ENCODE data around the gene RAF1.
A peak's percentile ranks its signal among the peaks of the same experiment; 100 is the strongest.
"Not testable (repeated sequence)": the region's sequence is repeated elsewhere in the genome, so short reads cannot be mapped to it uniquely, and the experiment has no call there.

RAF1 gene

DNA sequence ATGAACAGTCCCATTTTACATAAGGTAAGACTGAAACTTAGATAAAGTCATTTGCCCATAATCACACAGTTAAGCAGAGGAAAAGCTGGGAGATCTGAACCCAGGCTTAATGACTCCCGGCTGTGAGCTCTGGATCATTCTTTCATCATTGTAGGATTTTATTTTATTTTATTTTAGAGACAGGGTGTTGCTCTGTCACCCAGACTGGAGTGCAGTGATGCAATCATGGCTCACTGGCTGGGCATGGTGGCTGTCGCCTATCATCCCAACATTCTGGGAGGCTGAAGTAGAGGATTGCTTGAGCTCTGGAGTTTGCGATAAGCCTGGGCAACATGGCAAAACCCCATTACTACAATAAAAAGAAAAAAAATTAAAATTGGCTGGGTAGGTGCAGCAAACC, 31.2 kb upstream of the RAF1 start:
- no peak for DNase-seq (ENCODE audit: low read depth in 1 of 2, low spot score in 1 of 2)
- in situ Hi-C loops (cut with HindIII; ENCODE audit: low pct_unique_long_range_greater_than_20kb, low sequenced_read_pairs) = no loop called here
- no peak for TF ChIP-seq JUND (IDR thresholded peaks at IDR 0.05; ENCODE audit: low read depth)

DNA sequence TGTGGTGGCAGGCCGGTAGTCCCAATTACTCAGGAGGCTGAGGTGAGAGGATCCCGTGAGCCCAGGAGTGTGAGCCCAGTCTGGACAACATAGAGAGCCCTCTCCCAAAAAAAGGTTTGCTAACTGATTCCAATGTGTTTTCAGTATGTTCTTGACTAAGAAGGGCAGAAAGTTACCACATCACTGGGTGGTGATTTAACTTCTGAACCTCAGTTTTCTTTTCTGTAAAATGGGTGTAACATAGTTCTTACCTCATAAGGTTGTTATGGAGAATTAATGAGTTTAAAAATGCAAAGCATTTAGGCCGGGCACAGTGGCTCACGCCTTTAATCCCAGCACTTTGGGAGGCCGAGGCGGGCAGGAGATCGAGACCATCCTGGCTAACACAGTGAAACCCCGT, 28.5 kb upstream of the RAF1 start:
- in situ Hi-C loops (cut with HindIII; ENCODE audit: low pct_unique_long_range_greater_than_20kb, low sequenced_read_pairs) = no loop called here
- no peak for DNase-seq (ENCODE audit: low read depth in 1 of 2, low spot score in 1 of 2)
- no peak for TF ChIP-seq JUND (IDR thresholded peaks at IDR 0.05; ENCODE audit: low read depth)

DNA sequence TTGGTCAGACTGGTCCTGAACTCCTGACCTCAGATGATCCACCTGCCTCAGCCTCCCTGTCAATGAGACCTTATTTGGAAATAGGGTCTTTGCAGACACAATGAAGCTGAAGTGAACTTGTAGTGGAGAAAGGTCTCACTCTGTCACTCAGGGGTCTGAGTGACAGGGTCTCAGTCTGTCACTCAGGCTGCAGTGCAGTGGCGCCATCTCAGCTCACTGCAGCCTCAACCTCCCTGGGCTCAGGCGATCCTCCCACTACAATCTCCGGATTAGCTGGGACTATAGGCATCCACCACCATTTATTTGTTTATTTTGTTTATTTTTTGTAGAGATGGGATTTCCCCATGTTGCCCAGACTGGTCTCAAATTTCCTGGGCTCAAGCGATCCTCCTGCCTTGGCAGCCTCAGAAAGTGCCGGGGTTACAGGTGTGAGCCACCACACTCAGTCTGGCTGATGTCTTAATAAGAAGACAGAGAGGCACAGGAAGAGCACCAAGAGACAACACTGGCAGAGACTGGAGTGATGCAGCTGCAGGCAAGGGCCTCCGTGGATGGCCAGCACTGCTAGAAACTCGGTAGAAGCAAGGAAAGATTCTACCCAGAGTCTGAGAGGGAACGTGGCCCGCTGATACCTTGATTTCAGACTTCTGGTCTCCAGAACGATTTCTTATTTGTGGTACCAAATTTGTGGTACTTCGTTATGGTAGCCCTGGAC, 26.2 kb upstream of the RAF1 start:
- no peak for TF ChIP-seq JUND (IDR thresholded peaks at IDR 0.05; ENCODE audit: low read depth)
- no peak for DNase-seq (ENCODE audit: low read depth in 1 of 2, low spot score in 1 of 2)
- in situ Hi-C loops (cut with HindIII; ENCODE audit: low pct_unique_long_range_greater_than_20kb, low sequenced_read_pairs) = no loop called here

DNA sequence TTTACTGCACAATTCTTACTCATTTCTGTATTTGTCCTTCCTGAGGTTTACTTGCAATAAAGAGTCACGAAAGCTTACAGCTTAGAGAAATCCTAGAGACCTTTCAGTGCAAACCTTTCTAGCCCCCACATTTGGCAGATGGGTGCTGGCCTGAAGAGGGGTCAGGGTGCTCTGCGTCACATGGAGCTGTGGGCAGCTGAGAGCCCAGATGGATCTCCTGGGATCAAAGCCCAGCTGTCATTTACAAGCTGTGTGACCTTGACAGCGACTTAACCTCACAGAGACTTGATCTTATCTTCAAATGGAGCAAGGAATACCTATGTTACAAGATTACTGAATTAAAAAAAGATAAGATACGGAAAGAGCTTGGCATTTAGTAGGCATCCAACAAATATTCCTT, 24.0 kb upstream of the RAF1 start:
- in situ Hi-C loops (cut with HindIII; ENCODE audit: low pct_unique_long_range_greater_than_20kb, low sequenced_read_pairs) = no loop called here
- no peak for DNase-seq (ENCODE audit: low read depth in 1 of 2, low spot score in 1 of 2)
- no peak for TF ChIP-seq JUND (IDR thresholded peaks at IDR 0.05; ENCODE audit: low read depth)

DNA sequence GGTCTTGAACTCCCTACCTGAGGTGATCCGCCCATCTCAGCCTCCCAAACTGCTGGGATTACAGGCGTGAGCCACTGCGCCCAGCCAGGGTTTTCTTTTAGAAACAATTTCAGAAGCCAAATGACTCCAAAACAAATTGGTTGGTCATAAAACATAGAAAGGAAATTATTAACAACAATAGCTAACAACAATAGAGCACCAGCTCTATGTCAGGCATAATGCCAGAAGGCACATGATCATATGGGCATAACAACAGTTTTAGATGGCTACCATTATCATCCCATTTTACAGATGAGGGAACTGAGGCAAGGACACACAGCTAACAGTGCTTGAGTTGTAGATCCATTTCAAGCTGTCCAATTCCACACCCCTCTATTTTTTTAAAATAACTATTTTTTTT, 22.2 kb upstream of the RAF1 start:
- in situ Hi-C loops (cut with HindIII; ENCODE audit: low pct_unique_long_range_greater_than_20kb, low sequenced_read_pairs) = no loop called here
- no peak for DNase-seq (ENCODE audit: low read depth in 1 of 2, low spot score in 1 of 2)
- TF ChIP-seq JUND (IDR thresholded peaks at IDR 0.05; ENCODE audit: low read depth) = no peak

DNA sequence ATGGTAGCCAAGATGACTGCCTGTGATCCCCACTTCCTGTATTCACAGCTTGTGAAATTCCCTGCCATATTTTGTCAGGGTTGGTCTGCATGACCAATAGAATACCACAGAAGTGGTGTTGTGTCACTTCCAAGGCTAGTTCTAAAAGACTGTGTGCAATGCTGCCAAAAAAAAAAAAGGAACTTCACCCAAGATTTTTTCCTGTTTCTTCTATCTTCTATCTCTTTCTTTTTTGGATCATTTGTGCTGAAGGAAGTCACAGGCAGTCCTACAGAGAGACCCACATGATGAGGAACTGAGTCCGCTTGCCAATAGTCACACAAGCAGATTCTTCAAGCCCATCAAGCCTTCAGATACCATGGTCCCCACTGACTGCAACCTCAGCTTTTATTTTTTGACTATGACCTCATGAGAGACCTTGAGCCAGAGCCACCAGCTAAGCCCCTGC, 18.1 kb upstream of the RAF1 start:
- no peak for TF ChIP-seq JUND (IDR thresholded peaks at IDR 0.05; ENCODE audit: low read depth)
- in situ Hi-C loops (cut with HindIII; ENCODE audit: low pct_unique_long_range_greater_than_20kb, low sequenced_read_pairs) = no loop called here
- no peak for DNase-seq (ENCODE audit: low read depth in 1 of 2, low spot score in 1 of 2)

DNA sequence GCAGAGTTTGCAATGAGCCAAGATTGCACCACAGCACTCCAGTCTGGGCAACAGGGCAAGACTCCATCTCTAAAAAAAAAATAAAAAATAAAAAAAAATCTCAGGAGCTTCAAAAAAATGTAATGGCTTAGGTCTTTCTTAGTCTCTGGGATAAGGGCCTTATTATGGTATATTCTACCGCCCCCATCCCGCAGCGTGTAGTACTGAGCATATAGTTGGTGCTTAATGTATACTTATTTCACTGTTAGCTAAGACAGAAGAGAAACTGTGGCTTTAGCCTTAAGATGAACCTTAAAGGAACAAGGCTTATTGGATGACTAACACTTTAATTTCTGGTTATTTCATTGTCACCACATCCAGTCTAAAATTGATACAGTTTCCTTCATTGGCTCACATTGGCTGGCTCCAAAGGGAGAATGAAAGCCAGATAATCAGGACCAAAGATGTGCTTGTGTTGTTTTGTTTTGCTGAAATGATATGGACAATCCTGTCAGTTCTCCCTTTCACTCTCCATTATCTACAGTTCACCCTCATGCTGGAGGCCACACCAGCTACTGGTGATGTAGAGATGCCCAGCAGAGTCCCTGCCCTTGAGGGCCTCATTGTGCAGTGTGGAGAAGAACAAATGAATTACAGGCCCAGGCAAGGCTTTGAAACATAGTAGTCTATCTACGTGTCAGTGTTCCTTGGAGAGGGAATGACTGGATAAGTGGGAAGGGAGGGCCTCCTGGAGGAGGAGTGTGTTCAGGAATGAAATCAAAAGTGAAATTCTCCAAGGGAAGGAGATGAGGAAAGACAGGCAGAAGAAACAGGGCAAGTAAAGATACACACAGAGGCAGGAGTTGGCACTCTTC, 17.4 kb upstream of the RAF1 start:
- no peak for DNase-seq (ENCODE audit: low read depth in 1 of 2, low spot score in 1 of 2)
- TF ChIP-seq JUND (IDR thresholded peaks at IDR 0.05; ENCODE audit: low read depth) = no peak
- in situ Hi-C loops (cut with HindIII; ENCODE audit: low pct_unique_long_range_greater_than_20kb, low sequenced_read_pairs) = no loop called here

DNA sequence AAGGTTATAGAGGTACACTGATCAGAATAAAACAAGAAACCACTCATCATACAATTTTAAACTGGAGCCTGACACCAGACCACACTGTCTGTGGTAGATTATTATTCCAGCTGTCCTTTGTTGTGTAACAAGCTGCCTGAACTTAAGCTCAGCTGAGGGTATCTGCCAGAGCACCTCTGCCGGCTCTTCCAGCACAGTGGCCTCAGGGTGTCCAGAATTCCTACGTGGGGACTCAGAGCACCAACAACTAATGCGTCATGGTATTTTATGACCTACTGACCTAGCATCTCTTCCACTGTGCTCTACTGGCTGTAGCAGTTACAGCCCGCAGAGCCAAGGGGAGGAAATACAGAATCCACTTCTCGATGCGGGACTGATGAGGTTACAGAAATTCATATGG, 15.6 kb upstream of the RAF1 start:
- in situ Hi-C loops (cut with HindIII; ENCODE audit: low pct_unique_long_range_greater_than_20kb, low sequenced_read_pairs) = no loop called here
- peak in 1 of 2 experiments; percentile 12 for DNase-seq (ENCODE audit: low read depth in 1 of 2, low spot score in 1 of 2)
- no peak for TF ChIP-seq JUND (IDR thresholded peaks at IDR 0.05; ENCODE audit: low read depth)

DNA sequence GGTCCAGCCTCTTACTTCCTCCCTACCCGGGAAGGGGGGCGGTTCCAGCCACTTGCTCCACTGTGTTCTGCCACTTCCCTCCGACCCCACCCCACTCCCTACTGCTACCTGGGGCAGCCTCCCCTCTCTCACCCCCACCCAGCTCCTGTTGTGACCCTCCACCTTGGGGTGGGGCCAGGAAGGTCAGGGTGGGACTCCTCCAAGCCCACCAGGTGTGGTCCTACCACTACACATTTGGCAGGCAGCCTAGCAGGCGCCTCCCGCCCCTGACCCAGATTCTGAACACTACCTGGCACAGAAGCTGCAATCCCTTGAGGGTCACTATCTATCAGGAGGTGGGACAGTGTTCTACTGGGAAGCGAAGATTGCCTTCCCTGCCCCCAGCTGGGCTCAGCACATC, 13.7 kb upstream of the RAF1 start:
- no peak for TF ChIP-seq JUND (IDR thresholded peaks at IDR 0.05; ENCODE audit: low read depth)
- in situ Hi-C loops (cut with HindIII; ENCODE audit: low pct_unique_long_range_greater_than_20kb, low sequenced_read_pairs) = no loop called here
- no peak for DNase-seq (ENCODE audit: low read depth in 1 of 2, low spot score in 1 of 2)

DNA sequence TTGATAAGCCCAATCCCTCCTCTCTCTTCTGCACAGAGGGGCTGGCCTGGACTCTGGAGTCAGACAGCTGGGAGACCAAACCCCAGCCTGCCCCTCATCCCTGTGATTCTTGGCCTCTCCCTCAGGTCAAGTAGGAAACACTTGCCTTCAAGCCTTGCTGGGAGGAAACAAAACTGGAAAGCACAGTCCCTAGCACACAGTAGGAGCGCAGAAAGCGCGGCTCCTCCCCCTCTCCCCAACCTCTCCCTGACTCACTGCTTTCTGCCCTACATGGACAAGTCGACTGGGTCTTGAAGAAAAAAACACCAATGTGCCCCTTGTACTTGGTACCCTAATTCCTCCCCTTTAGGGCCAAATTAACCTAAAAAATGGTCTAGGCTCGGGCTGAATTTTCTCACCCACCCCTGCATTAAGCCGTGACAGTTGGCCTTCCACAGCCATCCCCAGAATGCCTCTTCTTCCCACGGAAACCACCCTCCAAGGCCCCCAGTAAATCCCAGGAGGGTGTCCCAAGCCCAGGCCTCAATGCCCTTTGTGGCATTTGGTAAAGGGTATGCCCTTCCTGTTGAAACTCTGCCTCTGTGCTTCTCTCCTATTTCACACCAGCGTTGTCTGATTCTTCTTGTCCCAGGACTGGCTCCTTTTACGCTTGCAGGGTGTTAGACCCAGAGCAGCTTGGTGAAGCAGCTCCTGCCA, 11.3 kb upstream of the RAF1 start:
- no peak for DNase-seq (ENCODE audit: low read depth in 1 of 2, low spot score in 1 of 2)
- in situ Hi-C loops (cut with HindIII; ENCODE audit: low pct_unique_long_range_greater_than_20kb, low sequenced_read_pairs) = no loop called here
- no peak for TF ChIP-seq JUND (IDR thresholded peaks at IDR 0.05; ENCODE audit: low read depth)

DNA sequence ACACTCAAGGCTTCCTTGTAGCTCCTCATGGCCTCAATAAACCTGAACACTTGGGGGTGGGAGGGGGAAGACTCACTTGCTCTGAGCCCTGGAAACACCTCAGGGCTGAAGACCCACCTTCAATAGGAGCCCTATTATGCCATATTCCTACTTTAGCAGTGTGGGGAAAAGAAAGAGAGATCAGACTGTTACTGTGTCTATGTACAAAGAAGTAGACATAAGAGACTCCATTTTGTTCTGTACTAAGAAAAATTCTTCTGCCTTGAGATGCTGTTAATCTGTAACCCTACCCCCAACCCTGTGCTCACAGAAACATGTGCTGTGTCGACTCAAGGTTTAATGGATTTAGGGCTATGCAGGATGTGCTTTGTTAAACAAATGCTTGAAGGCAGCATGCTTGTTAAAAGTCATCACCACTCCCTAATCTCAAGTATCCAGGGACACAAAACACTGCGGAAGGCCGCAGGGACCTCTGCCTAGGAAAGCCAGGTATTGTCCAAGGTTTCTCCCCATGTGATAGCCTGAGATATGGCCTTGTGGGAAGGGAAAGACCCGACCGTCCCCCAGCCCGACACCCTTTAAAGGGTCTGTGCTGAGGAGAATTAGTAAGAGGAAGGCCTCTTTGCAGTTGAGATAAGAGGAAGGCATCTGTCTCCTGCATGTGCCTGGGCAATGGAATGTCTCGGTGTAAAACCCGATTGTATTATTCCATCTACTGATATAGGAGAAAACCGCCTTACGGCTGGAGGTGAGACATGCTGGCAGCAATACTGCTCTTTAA, 10.2 kb upstream of the RAF1 start:
- in situ Hi-C loops (cut with HindIII; ENCODE audit: low pct_unique_long_range_greater_than_20kb, low sequenced_read_pairs); DNase-seq (ENCODE audit: low read depth in 1 of 2, low spot score in 1 of 2): not testable (repeated sequence)

DNA sequence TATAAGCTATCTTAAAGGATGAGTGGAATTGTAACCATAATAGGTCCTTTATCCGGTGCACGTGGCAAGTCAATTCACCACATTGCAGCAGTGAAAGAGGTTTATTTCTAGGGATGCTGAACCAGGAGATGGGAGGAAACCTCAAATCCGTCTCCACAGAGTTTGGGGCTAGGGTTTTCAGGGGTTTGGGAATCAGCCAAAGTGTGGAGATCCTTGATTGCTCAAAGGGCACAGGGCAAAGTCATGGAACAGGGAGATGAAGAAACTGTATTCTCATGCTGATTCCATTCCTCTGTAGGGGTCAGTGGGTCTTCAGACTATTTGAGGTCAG, 7.2 kb upstream of the RAF1 start:
- no peak for TF ChIP-seq JUND (IDR thresholded peaks at IDR 0.05; ENCODE audit: low read depth)
- DNase-seq (ENCODE audit: low read depth in 1 of 2, low spot score in 1 of 2) = no peak
- in situ Hi-C loops (cut with HindIII; ENCODE audit: low pct_unique_long_range_greater_than_20kb, low sequenced_read_pairs) = no loop called here
